Gastrocnemius medialis (tissue), 4 donors: ENCODE data around the gene RTN3. TPM values are rescaled to one million over a fixed set of nuclear protein-coding genes. Genes with fewer than 3 reads are reported as not detected.

ENCODE experiments used
- ATAC-seq, 2 donors: fragments of 150-250 bp; one replicate each; pipeline ENCODE4 v1.9.1; 2016
- DNase-seq, 2 donors: peaks; one replicate each; pipeline ENCODE4 v3.0.0-alpha.2; 2019
- H3K27ac ChIP-seq, 4 donors: fragments of 200-600 bp; sonication (generic); 1 replicate in 1 of 4; 2 replicates in 3 of 4; pipeline ENCODE4 v1.5.1; 2016 to 2018; ENCODE audit warnings: mild to moderate bottlenecking in 2 of 4, moderate library complexity in 1 of 4
- H3K27me3 ChIP-seq, 3 donors: fragments of 200-600 bp; sonication (generic) in 2 of 3; 1 replicate in 1 of 3; 2 replicates in 2 of 3; pipeline versions ENCODE4 v1.5.1 to v1.6.0; 2016 to 2019; ENCODE audit warnings: mild to moderate bottlenecking in 1 of 3, moderate library complexity in 1 of 3
- H3K36me3 ChIP-seq, 2 donors: fragments of 200-600 bp; sonication (generic) in 1 of 2; one replicate each; pipeline ENCODE4 v1.5.1; 2017 to 2018
- H3K4me1 ChIP-seq, 2 donors: fragments of 200-600 bp; sonication (generic) in 1 of 2; one replicate each; pipeline ENCODE4 v1.5.1; 2016 to 2017; ENCODE audit warnings: mild to moderate bottlenecking in 2 of 2
- H3K4me3 ChIP-seq, 4 donors: fragments of 200-600 bp; sonication (generic) in 3 of 4; 1 replicate in 1 of 4; 2 replicates in 3 of 4; pipeline ENCODE4 v1.5.1; 2016 to 2019; ENCODE audit warnings: mild to moderate bottlenecking in 2 of 4
- H3K9me3 ChIP-seq, 3 donors: fragments of 200-600 bp; sonication (generic) in 2 of 3; 1 replicate in 1 of 3; 2 replicates in 2 of 3; pipeline ENCODE4 v1.5.1; 2016 to 2019
- POLR2A ChIP-seq, 2 donors: fragments of 450-650 bp; IDR thresholded peaks; one replicate each; pipeline ENCODE4 v1.6.1; 2017; ENCODE audit warnings: antibody characterized with exemption in 2 of 2, mild to moderate bottlenecking in 2 of 2, moderate library complexity in 2 of 2
- in situ Hi-C, 4 donors: fragments of 200-750 bp; cut with MboI; loops; one replicate each; pipeline versions ENCODE4 v1.15.0 to v1.8.0; 2017; ENCODE audit warnings: low sequenced_read_pairs in 4 of 4
- intact Hi-C: fragments of 100-400 bp; cut with DNase I; formaldehyde crosslinking; loops from one replicate; pipeline ENCODE4 v1.15.1; 2023; ENCODE audit warnings: low total_unique reads
- total RNA-seq, 4 donors: library from RNA; depleted of rRNA; stranded (reverse); fragments of >200 nt; gene quantifications; one replicate each; pipeline versions ENCODE4 v1.1.0 to v1.2.3, GENCODE V29; 2016
- TF ChIP-seq, protein P1 (sequence below), 5 experiments: fragments of 450-650 bp in 3 of 5; fragments of 200-600 bp in 2 of 5; sonication (generic) in 2 of 5; IDR thresholded peaks in 4 of 5; conservative IDR thresholded peaks in 1 of 5; 1 replicate in 4 of 5; 2 replicates in 1 of 5; pipeline ENCODE4 v1.5.1; 2016 to 2019; ENCODE audit warnings: antibody characterized with exemption in 5 of 5, mild to moderate bottlenecking in 3 of 5, moderate library complexity in 3 of 5

The RTN3 gene
- total RNA-seq, 4 donors from 2014 or later: 45.5 to 112 (median 86.0) TPM

DNA sequence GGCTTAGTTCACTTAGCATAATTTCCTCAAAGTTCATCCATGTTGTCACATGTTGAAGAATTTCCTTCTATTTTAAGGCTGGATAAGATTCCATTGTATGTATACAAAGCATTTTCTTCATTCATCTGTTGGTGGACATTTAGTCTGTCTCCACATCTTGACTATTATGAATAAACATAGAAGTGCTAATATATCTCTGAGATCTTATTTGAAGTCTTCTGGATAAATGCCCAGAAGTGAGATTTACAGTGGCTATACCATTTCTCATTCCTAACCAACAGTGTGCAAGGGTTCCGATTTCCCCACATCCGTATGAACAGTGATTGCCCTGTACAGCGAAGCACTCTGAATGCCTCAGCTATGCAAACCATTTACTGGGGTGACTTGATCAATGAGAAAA is 93.9 kb downstream of the RTN3 start:
- ATAC-seq (no peak), DNase-seq (no peak)
- H3K4me1 ChIP-seq: no peaks in the 10 kb centered on the region
- H3K9me3 ChIP-seq: no peaks in the 10 kb centered on the region
- intact Hi-C loops (no loop called here), in situ Hi-C loops (no loop called here)
- no peak overlapping the region for H3K4me3 ChIP-seq
- no peaks in the 10 kb centered on the region for H3K27me3 ChIP-seq
- TF ChIP-seq POLR2A (IDR thresholded peaks at IDR 0.05): no peak
- TF ChIP-seq, protein P1, sequence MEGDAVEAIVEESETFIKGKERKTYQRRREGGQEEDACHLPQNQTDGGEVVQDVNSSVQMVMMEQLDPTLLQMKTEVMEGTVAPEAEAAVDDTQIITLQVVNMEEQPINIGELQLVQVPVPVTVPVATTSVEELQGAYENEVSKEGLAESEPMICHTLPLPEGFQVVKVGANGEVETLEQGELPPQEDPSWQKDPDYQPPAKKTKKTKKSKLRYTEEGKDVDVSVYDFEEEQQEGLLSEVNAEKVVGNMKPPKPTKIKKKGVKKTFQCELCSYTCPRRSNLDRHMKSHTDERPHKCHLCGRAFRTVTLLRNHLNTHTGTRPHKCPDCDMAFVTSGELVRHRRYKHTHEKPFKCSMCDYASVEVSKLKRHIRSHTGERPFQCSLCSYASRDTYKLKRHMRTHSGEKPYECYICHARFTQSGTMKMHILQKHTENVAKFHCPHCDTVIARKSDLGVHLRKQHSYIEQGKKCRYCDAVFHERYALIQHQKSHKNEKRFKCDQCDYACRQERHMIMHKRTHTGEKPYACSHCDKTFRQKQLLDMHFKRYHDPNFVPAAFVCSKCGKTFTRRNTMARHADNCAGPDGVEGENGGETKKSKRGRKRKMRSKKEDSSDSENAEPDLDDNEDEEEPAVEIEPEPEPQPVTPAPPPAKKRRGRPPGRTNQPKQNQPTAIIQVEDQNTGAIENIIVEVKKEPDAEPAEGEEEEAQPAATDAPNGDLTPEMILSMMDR (IDR thresholded peaks at IDR 0.05 in 4 of 5, conservative IDR thresholded peaks at IDR 0.05 in 1 of 5): no peak
- H3K36me3 ChIP-seq: no peaks in the 10 kb centered on the region
- no peak overlapping the region for H3K27ac ChIP-seq

- no peaks in the 10 kb centered on the region for H3K27me3 ChIP-seq
- H3K4me1 ChIP-seq: no peaks in the 10 kb centered on the region
- DNase-seq (no peak), ATAC-seq (no peak)
- in situ Hi-C loops: no loop called here
- H3K9me3 ChIP-seq: no peaks in the 10 kb centered on the region
- TF ChIP-seq POLR2A (IDR thresholded peaks at IDR 0.05): no peak
- TF ChIP-seq, protein P1 (IDR thresholded peaks at IDR 0.05 in 4 of 5, conservative IDR thresholded peaks at IDR 0.05 in 1 of 5): no peak
- no peak overlapping the region for H3K27ac ChIP-seq
- H3K36me3 ChIP-seq: no peaks in the 10 kb centered on the region
- no peak overlapping the region for H3K4me3 ChIP-seq
- intact Hi-C loops: no loop called here
Measured at GRCh38 chr11:63779039-63779438, 97.7 kb downstream of the RTN3 start.

DNA sequence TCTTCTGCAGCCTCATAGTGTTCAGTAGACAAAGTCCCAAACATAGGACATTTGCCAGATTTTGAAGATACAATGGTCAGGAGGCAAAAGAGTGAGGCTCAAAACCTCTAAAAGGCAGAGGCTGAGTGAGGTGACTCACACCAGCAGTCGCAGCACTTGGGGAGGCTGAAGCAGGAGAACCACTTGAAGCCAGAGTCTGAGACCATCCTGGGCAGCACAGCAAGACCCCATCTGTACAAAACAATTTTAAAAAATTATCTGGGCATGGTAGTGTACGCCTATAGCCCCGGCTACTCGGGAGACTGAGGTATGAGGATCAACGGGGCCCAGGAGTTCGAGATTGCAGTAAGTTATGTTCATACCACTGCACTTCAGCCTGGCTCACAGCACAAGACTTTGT is 101.4 kb downstream of the RTN3 start:
- no peaks in the 10 kb centered on the region for H3K9me3 ChIP-seq
- no peaks in the 10 kb centered on the region for H3K4me1 ChIP-seq
- ATAC-seq: no peak
- TF ChIP-seq, protein P1 (IDR thresholded peaks at IDR 0.05 in 4 of 5, conservative IDR thresholded peaks at IDR 0.05 in 1 of 5): no peak
- no peak for TF ChIP-seq POLR2A (IDR thresholded peaks at IDR 0.05)
- no peak overlapping the region for H3K4me3 ChIP-seq
- intact Hi-C loops (no loop called here), in situ Hi-C loops (no loop called here)
- H3K36me3 ChIP-seq: no peaks in the 10 kb centered on the region
- H3K27ac ChIP-seq: no peak overlapping the region
- H3K27me3 ChIP-seq: no peaks in the 10 kb centered on the region
- no peak for DNase-seq

DNA sequence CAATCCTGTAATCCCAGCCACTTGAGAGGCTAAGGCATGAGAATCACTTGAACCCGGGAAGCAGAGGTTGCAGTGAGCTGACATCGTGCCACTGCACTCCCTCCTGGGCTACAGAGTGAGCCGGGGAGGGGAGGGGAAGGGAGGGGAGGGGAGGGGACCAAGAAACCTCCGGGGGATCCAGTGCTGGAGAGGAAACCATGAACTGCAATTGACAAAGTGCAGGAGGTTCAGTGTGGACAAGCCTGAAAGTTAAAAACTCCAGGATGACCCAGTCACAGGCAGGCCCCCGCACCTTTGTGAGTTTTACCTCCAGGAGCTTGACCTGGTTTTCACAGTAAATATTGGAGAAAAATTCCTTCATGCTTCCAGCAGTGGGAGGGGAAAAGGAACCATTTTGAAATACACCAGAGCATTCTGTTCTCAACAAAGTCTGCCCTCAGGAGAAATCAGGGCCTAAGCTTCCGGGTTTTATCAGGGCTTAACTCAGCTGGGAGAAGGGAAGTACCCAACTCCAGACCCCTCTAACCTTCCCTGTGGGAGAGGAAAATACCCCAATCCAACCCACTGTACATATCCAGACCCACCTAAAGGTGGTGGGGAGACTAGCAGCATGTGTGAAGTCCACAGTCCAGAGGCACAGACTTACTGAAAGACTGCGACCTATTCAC is 102.8 kb downstream of the RTN3 start:
- Histone ChIP-seq H3K36me3 (no peaks in the 10 kb centered on the region), H3K4me3 (no peak overlapping the region), H3K4me1 (no peaks in the 10 kb centered on the region), H3K27ac (no peak overlapping the region), H3K27me3 (no peaks in the 10 kb centered on the region), H3K9me3 (no peaks in the 10 kb centered on the region)
- ATAC-seq (no peak), DNase-seq (no peak)
- TF ChIP-seq, protein P1 (IDR thresholded peaks at IDR 0.05 in 4 of 5, conservative IDR thresholded peaks at IDR 0.05 in 1 of 5): no peak
- no peak for TF ChIP-seq POLR2A (IDR thresholded peaks at IDR 0.05)
- in situ Hi-C loops: no loop called here
- intact Hi-C loops: no loop called here

DNA sequence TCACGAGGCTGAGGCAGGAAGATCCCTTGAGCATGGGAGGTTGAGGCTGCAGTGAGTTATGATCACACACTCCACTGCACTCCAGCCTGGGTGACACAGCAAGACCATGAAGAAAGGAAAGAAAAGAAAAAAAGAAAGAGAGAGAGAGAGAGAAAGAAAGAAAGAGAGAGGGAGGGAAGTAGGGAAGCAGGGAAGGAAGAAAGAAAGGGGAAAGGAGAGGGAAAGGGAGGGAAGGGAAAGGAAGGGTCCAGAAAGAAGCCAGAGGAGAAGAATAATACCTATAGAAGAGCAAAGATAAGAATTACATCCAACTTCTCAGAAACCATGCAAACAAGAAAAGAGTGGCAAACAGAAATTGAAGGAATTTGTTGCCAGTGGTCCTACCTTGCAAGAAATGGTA is 104.5 kb downstream of the RTN3 start:
- in situ Hi-C loops: no loop called here
- TF ChIP-seq POLR2A (IDR thresholded peaks at IDR 0.05): no peak
- TF ChIP-seq, protein P1 (IDR thresholded peaks at IDR 0.05 in 4 of 5, conservative IDR thresholded peaks at IDR 0.05 in 1 of 5): no peak
- no peak overlapping the region for H3K27ac ChIP-seq
- intact Hi-C loops: no loop called here
- no peaks in the 10 kb centered on the region for H3K4me1 ChIP-seq
- H3K36me3 ChIP-seq: no peaks in the 10 kb centered on the region
- no peak overlapping the region for H3K4me3 ChIP-seq
- ATAC-seq (no peak), DNase-seq (no peak)
- no peaks in the 10 kb centered on the region for H3K27me3 ChIP-seq
- no peaks in the 10 kb centered on the region for H3K9me3 ChIP-seq
